Measurements from ENCODE around the gene SLC38A11.
A peak's percentile ranks its signal among the peaks of the same experiment; 100 is the strongest.

The SLC38A11 gene

DNA sequence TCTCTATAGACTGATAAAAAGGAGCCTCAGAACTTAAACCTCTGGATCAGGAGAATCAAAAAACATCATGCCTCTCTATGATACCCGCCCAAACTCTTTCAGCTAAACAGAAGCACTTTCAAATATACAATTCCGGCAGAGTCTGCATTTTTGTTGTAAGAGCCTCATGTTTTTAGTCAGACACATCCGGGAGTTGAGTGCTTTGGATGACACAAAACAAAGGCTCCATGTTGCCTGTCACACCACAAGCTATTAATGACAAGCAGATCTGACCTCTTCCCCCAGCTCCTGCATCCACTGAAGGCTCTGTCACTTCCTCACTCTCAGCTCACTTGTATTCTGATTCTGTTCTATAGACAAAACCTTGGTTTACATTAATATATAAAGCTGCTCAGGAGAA is 33.2 kb downstream of the SLC38A11 start:
- TF ChIP-seq CTCF (IDR thresholded peaks at IDR 0.05; ENCODE audit: low read depth, low read length, missing control alignments) = no peak
- DNase-seq (ENCODE audit: extremely low read depth, low read depth) = no peak
- no peak overlapping the region for H3K4me3 ChIP-seq (replicated peaks; ENCODE audit: low read depth, low read length)

- peak; percentile 67 for DNase-seq (ENCODE audit: extremely low read depth, low read depth)
- no peak for TF ChIP-seq CTCF (IDR thresholded peaks at IDR 0.05; ENCODE audit: low read depth, low read length, missing control alignments)
- peak overlapping the region; percentile 24 for H3K4me3 ChIP-seq (replicated peaks; ENCODE audit: low read depth, low read length)
Observed at GRCh38 chr2:164920430-164920829, 34.9 kb downstream of the SLC38A11 start.

DNA sequence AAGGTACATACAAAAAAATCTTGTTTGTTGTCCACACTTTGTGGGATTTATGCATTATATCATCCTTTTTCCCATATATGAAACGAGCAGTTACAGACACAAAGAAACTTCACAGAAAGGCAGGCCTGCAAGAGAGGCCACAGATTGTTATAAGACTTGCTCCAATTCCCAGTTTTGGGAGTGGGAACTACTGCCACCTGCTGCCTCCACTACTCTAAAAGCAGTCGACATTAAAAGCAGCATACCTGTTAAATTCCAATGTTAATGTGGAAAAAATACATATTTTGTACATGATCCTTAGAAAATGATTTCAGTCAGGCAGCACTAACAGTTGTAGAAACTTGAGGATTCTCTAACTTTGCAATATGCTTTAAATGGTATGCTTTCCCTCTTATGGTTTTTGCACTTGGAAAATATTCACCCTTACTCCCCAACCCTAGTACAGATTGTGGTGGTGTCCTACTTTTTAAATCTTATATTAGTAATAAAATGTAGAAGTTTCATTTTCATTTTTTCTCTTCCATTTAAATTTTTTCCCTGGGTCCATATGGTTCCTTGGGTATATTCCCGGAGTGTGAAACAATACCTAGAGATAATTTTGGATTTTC is 37.9 kb downstream of the SLC38A11 start:
- DNase-seq (ENCODE audit: extremely low read depth, low read depth) = no peak
- H3K4me3 ChIP-seq (replicated peaks; ENCODE audit: low read depth, low read length) = no peak overlapping the region
- peak; percentile 61 for TF ChIP-seq CTCF (IDR thresholded peaks at IDR 0.05; ENCODE audit: low read depth, low read length, missing control alignments)

DNA sequence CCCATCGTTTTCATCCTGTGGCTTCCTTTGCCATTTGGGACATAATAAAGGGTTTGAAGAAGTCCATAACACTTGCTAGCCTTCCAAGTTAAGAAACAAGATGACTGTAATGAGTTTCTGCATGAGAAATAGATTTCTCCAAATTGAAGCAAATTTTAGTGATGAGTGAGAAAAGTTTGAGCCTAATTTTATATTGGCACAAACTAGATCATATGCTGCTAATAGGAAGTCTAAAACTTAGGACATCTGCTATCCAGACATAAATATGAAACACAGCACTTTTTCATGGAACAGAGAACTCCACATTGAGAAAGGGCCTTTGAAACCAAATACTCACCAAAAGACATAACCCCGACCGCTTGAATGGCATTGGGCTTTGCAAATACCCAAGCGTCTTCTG is 39.8 kb downstream of the SLC38A11 start:
- no peak for TF ChIP-seq CTCF (IDR thresholded peaks at IDR 0.05; ENCODE audit: low read depth, low read length, missing control alignments)
- H3K4me3 ChIP-seq (replicated peaks; ENCODE audit: low read depth, low read length) = no peak overlapping the region
- no peak for DNase-seq (ENCODE audit: extremely low read depth, low read depth)

GRCh38 chr2:164913640-164914350 is 41.5 kb downstream of the SLC38A11 start:
- DNase-seq (ENCODE audit: extremely low read depth, low read depth) = no peak
- H3K4me3 ChIP-seq (replicated peaks; ENCODE audit: low read depth, low read length) = no peak overlapping the region
- TF ChIP-seq CTCF (IDR thresholded peaks at IDR 0.05; ENCODE audit: low read depth, low read length, missing control alignments) = no peak

DNA sequence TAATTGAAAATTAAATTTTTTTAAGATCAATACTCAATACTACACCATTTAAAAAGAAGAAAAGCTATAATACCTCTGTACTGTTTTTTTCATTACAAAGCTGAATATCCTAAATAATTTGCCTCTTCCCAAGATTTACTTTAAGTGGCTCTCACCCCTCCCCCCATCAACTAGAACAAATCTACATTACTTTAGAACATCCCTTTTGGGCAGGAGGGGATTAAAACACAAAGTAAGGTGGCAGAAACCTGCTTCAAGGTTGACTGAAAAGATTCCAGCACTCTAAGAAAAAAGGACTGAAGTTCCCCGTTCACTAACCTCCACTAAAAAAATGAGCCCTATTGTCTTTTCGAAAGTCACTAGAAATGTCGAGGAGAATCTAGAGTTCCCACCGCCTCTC is 42.3 kb downstream of the SLC38A11 start:
- TF ChIP-seq CTCF (IDR thresholded peaks at IDR 0.05; ENCODE audit: low read depth, low read length, missing control alignments) = no peak
- H3K4me3 ChIP-seq (replicated peaks; ENCODE audit: low read depth, low read length) = no peak overlapping the region
- no peak for DNase-seq (ENCODE audit: extremely low read depth, low read depth)
